Progenitor cell of endocrine pancreas (in vitro differentiated cells): ENCODE results near the gene ACTR3. TPM values are rescaled to one million over a fixed set of nuclear protein-coding genes. Genes with fewer than 3 reads are reported as not detected.
A peak's percentile ranks its signal among the peaks of the same experiment; 100 is the strongest.

Experiments used
- DNase-seq: peaks from one replicate; pipeline ENCODE4 v3.0.0; 2021; ENCODE audit warnings: low spot score; ENCODE audit not compliant: unreplicated experiment
- H3K27ac Mint-ChIP-seq: 2 replicates; pipeline ENCODE4 v1.8.0; 2021; ENCODE audit warnings: mild to moderate bottlenecking, moderate library complexity, mixed read lengths
- H3K27me3 Mint-ChIP-seq: 2 replicates; pipeline ENCODE4 v1.8.0; 2021; ENCODE audit warnings: mixed read lengths
- H3K36me3 Mint-ChIP-seq: 2 replicates; pipeline ENCODE4 v1.8.0; 2022; ENCODE audit warnings: mixed read lengths; ENCODE audit not compliant: insufficient read depth
- H3K4me1 Mint-ChIP-seq: 2 replicates; pipeline ENCODE4 v1.8.0; 2021; ENCODE audit warnings: low read depth, mixed read lengths
- H3K4me3 Mint-ChIP-seq: 2 replicates; pipeline ENCODE4 v1.8.0; 2021; ENCODE audit warnings: low read depth, mild to moderate bottlenecking, moderate library complexity, mixed read lengths
- H3K9me3 Mint-ChIP-seq: 2 replicates; pipeline ENCODE4 v1.8.0; 2021; ENCODE audit warnings: low read depth, mixed read lengths
- CTCF ChIP-seq: fragments of 200-600 bp; sonication (generic); IDR thresholded peaks from one replicate; pipeline ENCODE4 v1.5.0; 2021; ENCODE audit warnings: antibody characterized with exemption, mild to moderate bottlenecking; ENCODE audit not compliant: unreplicated experiment
- total RNA-seq: library from RNA; stranded (reverse); gene quantifications from 2 replicates; pipeline ENCODE4 v1.2.1, GENCODE V29; 2021

The ACTR3 gene
- total RNA-seq, 1 donor from 2014 or later: 156 TPM

DNA sequence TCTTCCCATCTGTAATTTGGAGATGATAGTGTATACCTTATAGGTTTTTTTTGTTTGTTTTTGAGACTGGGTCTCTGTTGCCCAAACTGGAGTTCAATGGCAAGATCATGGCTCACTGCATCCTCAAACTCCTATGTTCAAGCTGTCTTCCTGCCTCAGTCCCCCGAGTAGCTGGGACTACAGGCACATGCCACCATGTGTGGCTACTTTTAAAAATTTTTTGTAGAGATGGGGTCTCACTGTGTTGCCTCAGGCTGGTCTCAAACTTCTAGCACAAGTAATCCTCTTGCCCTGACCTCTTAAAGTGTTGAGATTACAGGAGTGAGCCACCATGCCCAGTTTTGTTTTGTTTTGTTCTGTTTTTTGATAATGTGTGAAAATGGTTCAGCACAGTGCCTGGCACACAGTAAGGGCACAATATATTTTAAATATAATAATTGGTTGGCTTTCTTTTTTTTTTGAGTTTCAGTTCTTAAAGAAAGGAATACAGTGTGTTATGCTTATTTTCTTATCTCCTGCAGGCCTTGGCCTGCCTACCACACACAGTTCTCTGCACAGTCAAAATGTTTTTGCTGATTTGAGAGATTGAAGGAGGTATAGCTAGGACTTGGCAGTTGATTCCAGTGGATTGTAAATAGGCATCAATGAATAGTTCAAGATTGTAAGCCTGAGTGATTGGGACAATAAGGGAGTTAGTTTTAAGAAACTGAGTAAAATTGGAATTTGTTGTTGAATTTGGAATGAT, 6.1 kb downstream of the ACTR3 start:
- Mint-ChIP-seq H3K27ac (peak overlapping the region; percentile 76), H3K4me3 (no peak overlapping the region), H3K36me3 (peaks cover 6% of the 10 kb centered on the region), H3K9me3 (no peaks in the 10 kb centered on the region), H3K27me3 (no peaks in the 10 kb centered on the region), H3K4me1 (peaks cover 60% of the 10 kb centered on the region)
- no peak for DNase-seq
- TF ChIP-seq CTCF: no peak

- no peaks in the 10 kb centered on the region for H3K27me3 Mint-ChIP-seq
- peaks cover 6% of the 10 kb centered on the region for H3K36me3 Mint-ChIP-seq
- no peak for TF ChIP-seq CTCF
- no peak overlapping the region for H3K4me3 Mint-ChIP-seq
- no peak for DNase-seq
- peaks cover 56% of the 10 kb centered on the region for H3K4me1 Mint-ChIP-seq
- peak overlapping the region; percentile 76 for H3K27ac Mint-ChIP-seq
- H3K9me3 Mint-ChIP-seq: no peaks in the 10 kb centered on the region
Measured at GRCh38 chr2:113896791-113897190, 6.9 kb downstream of the ACTR3 start.

DNA sequence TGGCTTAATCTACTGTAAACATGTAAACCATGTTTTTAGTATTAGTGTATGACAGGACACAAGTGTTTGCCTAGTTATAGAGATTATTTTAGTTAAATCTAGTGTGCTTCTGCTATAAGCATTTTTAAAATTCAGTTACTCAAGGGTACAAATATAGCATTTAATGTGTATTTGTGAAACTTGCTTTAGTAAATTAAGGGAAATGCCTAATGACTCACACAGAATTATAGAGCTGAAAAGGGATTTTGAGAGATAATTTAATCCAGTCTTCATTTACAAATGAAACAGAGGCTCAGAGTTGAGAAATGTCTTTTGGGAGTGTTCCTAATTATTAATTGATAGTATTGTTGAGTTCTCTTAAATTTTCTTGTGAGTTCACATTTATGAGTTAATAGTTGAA, 8.2 kb downstream of the ACTR3 start:
- no peak for TF ChIP-seq CTCF

DNA sequence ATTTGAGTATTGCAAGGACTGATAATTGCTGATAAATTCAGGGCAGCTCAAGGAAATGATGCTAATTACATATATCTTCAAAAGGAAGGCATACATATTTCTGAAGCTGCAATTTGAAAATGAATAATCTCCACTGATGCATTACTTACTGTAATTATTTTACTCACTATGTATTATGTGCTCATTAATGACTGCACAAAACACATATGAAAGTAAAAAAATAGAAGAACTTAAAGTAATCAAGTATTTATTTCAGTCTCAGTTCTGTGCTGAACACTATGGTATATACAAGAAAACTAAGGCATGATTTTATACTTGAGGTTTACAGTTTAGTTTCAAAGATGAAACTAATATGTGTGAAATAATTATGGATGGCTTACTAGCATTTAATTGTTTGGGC, 9.3 kb downstream of the ACTR3 start:
- Mint-ChIP-seq H3K27me3 (no peaks in the 10 kb centered on the region), H3K9me3 (no peaks in the 10 kb centered on the region), H3K36me3 (peaks cover 3% of the 10 kb centered on the region), H3K4me1 (peaks cover 39% of the 10 kb centered on the region), H3K4me3 (no peak overlapping the region), H3K27ac (no peak overlapping the region)
- no peak for TF ChIP-seq CTCF
- DNase-seq: no peak

More for the DNA sequence above, 8.2 kb downstream of the ACTR3 start:
- H3K27me3 Mint-ChIP-seq: no peaks in the 10 kb centered on the region
- no peak for DNase-seq
- peaks cover 47% of the 10 kb centered on the region for H3K4me1 Mint-ChIP-seq
- H3K9me3 Mint-ChIP-seq: no peaks in the 10 kb centered on the region
- H3K36me3 Mint-ChIP-seq: peaks cover 4% of the 10 kb centered on the region
- H3K27ac Mint-ChIP-seq: no peak overlapping the region
- no peak overlapping the region for H3K4me3 Mint-ChIP-seq

- no peak overlapping the region for H3K4me3 Mint-ChIP-seq
Measured at GRCh38 chr2:113901943-113902342, 12.1 kb downstream of the ACTR3 start.

More at GRCh38 chr2:113901943-113902342, 12.1 kb downstream of the ACTR3 start:
- Mint-ChIP-seq H3K9me3 (peaks cover 14% of the 10 kb centered on the region), H3K27ac (no peak overlapping the region), H3K4me1 (peaks cover 25% of the 10 kb centered on the region), H3K27me3 (no peaks in the 10 kb centered on the region), H3K36me3 (peaks cover 14% of the 10 kb centered on the region)
- no peak for TF ChIP-seq CTCF
- DNase-seq: no peak
